Neuronal stem cell (in vitro differentiated cells): ENCODE data around the gene PDE5A.

Experiments used
- DNase-seq: peaks from one replicate; pipeline ENCODE4 v3.0.0-alpha.2; 2013; ENCODE audit warnings: low spot score
- H2AFZ ChIP-seq: one replicate; pipeline ENCODE4 v1.6.1; 2013; ENCODE audit warnings: mild to moderate bottlenecking, low read length, inconsistent platforms
- H2AK5ac ChIP-seq: 2 replicates; pipeline ENCODE4 v1.6.1; 2013; ENCODE audit warnings: low read depth, mild to moderate bottlenecking, inconsistent platforms, low read length, moderate library complexity, mixed read lengths
- H2BK120ac ChIP-seq: 2 replicates; pipeline ENCODE4 v1.6.1; 2013; ENCODE audit warnings: low read depth, mild to moderate bottlenecking, inconsistent platforms, low read length, moderate library complexity, mixed read lengths
- H2BK12ac ChIP-seq: one replicate; pipeline ENCODE4 v1.6.1; 2013; ENCODE audit warnings: low read length, inconsistent platforms
- H2BK15ac ChIP-seq: 2 replicates; pipeline ENCODE4 v1.6.1; 2013; ENCODE audit warnings: mild to moderate bottlenecking, low read length, inconsistent platforms, mixed read lengths
- H2BK5ac ChIP-seq: one replicate; pipeline ENCODE4 v1.6.1; 2013; ENCODE audit warnings: inconsistent platforms, mild to moderate bottlenecking, low read length, moderate library complexity
- H3K14ac ChIP-seq: one replicate; pipeline ENCODE4 v1.6.1; 2013; ENCODE audit warnings: low read length, inconsistent platforms
- H3K18ac ChIP-seq: 2 replicates; pipeline ENCODE4 v1.6.1; 2013; ENCODE audit warnings: low read length, inconsistent platforms
- H3K23ac ChIP-seq: 2 replicates; pipeline ENCODE4 v1.6.1; 2013; ENCODE audit warnings: low read depth, mild to moderate bottlenecking, mixed read lengths, low read length, inconsistent platforms; ENCODE audit not compliant: poor library complexity
- H3K27ac ChIP-seq: replicated peaks from 3 replicates; pipeline ENCODE4 v1.5.1; 2013; ENCODE audit warnings: low read length, inconsistent platforms
- H3K27me3 ChIP-seq, 3 experiments: 2 replicates each; pipeline ENCODE4 v1.6.1; 2013; ENCODE audit warnings: low read length in 3 of 3, mild to moderate bottlenecking in 2 of 3, inconsistent platforms in 1 of 3, low read depth in 1 of 3, mixed read lengths in 1 of 3, moderate library complexity in 1 of 3; ENCODE audit not compliant: control insufficient read depth in 3 of 3, insufficient read depth in 3 of 3
- H3K36me3 ChIP-seq, 2 donors: replicated peaks in 1 of 2; 2 replicates each; pipeline ENCODE4 v1.6.1; 2013; ENCODE audit warnings: low read length in 2 of 2; ENCODE audit not compliant: control insufficient read depth in 2 of 2, insufficient read depth in 2 of 2
- H3K4ac ChIP-seq: 2 replicates; pipeline ENCODE4 v1.6.1; 2013; ENCODE audit warnings: inconsistent platforms, mild to moderate bottlenecking, low read length, moderate library complexity
- H3K4me1 ChIP-seq, 2 donors: 1 replicate in 1 of 2; 2 replicates in 1 of 2; pipeline ENCODE4 v1.6.1; 2013; ENCODE audit warnings: low read length in 2 of 2, low read depth in 1 of 2; ENCODE audit not compliant: control insufficient read depth in 2 of 2, insufficient read depth in 1 of 2
- H3K4me2 ChIP-seq: one replicate; pipeline ENCODE4 v1.6.1; 2013; ENCODE audit warnings: mild to moderate bottlenecking, low read length, inconsistent platforms; ENCODE audit not compliant: insufficient read depth, poor library complexity, severe bottlenecking
- H3K4me3 ChIP-seq, 2 donors: 2 replicates each; pipeline ENCODE4 v1.5.1; 2013; ENCODE audit warnings: low read length in 2 of 2, mild to moderate bottlenecking in 2 of 2, inconsistent platforms in 1 of 2, moderate library complexity in 1 of 2
- H3K79me1 ChIP-seq: one replicate; pipeline ENCODE4 v1.6.1; 2013; ENCODE audit warnings: low read depth, mild to moderate bottlenecking, inconsistent platforms, low read length, moderate library complexity
- H3K9ac ChIP-seq: one replicate; pipeline ENCODE4 v1.6.1; 2013; ENCODE audit warnings: mild to moderate bottlenecking, low read depth, low read length, inconsistent platforms; ENCODE audit not compliant: poor library complexity
- H3K9me3 ChIP-seq, 2 donors: replicated peaks in 1 of 2; 2 replicates each; pipeline versions ENCODE3 to v1.6.1; 2013; ENCODE audit warnings: low read length in 2 of 2, mild to moderate bottlenecking in 2 of 2, inconsistent platforms in 1 of 2, low read depth in 1 of 2, mixed read lengths in 1 of 2, moderate library complexity in 1 of 2; ENCODE audit not compliant: control insufficient read depth in 2 of 2, insufficient read depth in 1 of 2
- H4K8ac ChIP-seq: one replicate; pipeline ENCODE4 v1.6.1; 2013; ENCODE audit warnings: low read depth, mild to moderate bottlenecking, inconsistent platforms, low read length, moderate library complexity
- H4K91ac ChIP-seq: one replicate; pipeline ENCODE4 v1.6.1; 2013; ENCODE audit warnings: low read length, low read depth, mild to moderate bottlenecking, inconsistent platforms; ENCODE audit not compliant: poor library complexity
- WGBS, 2 donors: extraction: QIAGEN DNeasy Blood & Tissue Kit; methylation state at CpG; one replicate each; pipeline ENCODE4 v1.1.7; 2013; ENCODE audit warnings: missing lambda C conversion rate in 2 of 2, mixed read lengths in 1 of 2; ENCODE audit not compliant: insufficient read length in 2 of 2, insufficient replicate concordance in 1 of 2; ENCODE audit errors: extremely low coverage in 2 of 2; 5-methylcytosine and 5-hydroxymethylcytosine counted together

PDE5A gene

DNA sequence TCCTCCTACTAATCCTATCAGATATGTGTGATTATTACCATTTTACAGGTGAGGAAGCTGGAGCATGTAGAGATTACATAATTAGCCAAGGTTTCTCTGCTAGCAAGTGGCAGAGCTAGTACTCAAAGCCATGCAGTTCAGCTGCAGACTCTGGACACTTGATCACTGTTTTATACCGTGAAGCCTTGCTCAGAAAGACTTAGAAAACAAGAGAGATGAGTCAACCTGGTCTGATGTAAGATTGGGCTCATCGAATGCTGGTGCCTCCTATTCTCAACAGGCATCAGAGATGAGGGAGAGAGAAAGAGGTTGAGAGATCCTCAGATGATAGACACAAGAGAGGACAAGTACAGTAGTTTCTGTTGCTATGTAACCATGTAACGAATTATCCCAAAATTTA, 19.0 kb upstream of the PDE5A start:
- Histone ChIP-seq H3K79me1 (no peaks in the 10 kb centered on the region), H2BK5ac (no peak overlapping the region), H3K4me2 (no peak overlapping the region), H3K4me3 (no peak overlapping the region), H3K18ac (no peak overlapping the region), H3K23ac (no peak overlapping the region), H3K14ac (no peak overlapping the region), H4K8ac (no peak overlapping the region), H4K91ac (no peak overlapping the region), H3K27me3 (peaks cover 0 to 8% (median 0%) of the 10 kb centered on the region in 3 experiments), H3K4me1 (peaks cover 0 to 2% of the 10 kb centered on the region in 2 donors), H2AK5ac (no peak overlapping the region), H2BK120ac (no peak overlapping the region), H2AFZ (no peak overlapping the region), H2BK15ac (no peak overlapping the region), H3K36me3 (no peaks in the 10 kb centered on the region), H3K9ac (no peak overlapping the region), H2BK12ac (no peak overlapping the region), H3K9me3 (peaks cover 0 to 2% of the 10 kb centered on the region in 2 donors), H3K27ac (no peak overlapping the region), H3K4ac (no peak overlapping the region)
- no CpG with 5 or more reads among the region's 3 CpGs for WGBS, 2 donors
- no peak for DNase-seq

DNA sequence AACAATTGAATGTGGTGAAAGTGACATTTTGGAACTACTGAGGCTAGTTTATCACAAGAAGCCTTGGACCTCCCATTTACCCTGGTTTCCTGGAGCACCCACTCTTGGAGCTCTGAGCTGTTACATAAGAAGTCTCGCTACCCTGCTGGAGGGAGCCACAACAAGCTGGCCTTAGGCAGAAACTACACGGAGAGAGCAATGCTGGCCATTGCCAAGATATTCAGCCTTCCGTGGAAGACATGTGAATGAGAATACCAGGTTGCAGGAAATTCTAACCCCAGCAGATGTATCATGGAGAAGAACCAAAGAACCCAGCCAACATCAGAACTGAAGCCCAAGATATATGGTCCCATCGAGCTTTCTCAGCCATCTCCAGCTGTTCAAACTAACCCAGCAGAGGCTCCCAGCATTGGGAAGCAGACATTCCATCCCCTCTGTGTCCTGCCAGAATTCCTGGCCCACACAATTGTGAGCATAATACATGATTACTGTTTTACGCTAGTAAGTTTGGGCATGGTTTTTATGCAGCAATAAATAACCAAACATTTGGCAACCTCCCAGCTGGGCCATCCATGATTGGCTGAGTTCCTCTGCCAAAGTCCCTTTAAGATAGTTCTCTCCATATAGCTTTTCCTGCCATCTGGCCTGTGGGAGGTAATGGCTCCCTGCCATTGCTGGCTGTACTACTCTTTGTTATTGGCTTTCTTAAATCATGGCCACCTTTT, 17.9 kb upstream of the PDE5A start:
- no peak overlapping the region for H3K4ac ChIP-seq
- no peak overlapping the region for H3K9ac ChIP-seq
- no peak overlapping the region for H2BK5ac ChIP-seq
- no peaks in the 10 kb centered on the region for H3K36me3 ChIP-seq
- peaks cover 0 to 8% (median 0%) of the 10 kb centered on the region in 3 experiments for H3K27me3 ChIP-seq
- no peak overlapping the region for H3K18ac ChIP-seq
- no peak overlapping the region for H2BK15ac ChIP-seq
- no peak overlapping the region for H3K4me3 ChIP-seq
- no peak overlapping the region for H3K27ac ChIP-seq
- peaks cover 0 to 2% of the 10 kb centered on the region in 2 donors for H3K4me1 ChIP-seq
- H3K4me2 ChIP-seq = no peak overlapping the region
- H2AK5ac ChIP-seq = no peak overlapping the region
- no peak overlapping the region for H4K8ac ChIP-seq
- H3K79me1 ChIP-seq = no peaks in the 10 kb centered on the region
- H2BK12ac ChIP-seq = no peak overlapping the region
- no peak overlapping the region for H4K91ac ChIP-seq
- H2AFZ ChIP-seq = no peak overlapping the region
- no CpG with 5 or more reads among the region's 5 CpGs for WGBS, 2 donors
- no peak overlapping the region for H3K23ac ChIP-seq
- no peak for DNase-seq
- H3K9me3 ChIP-seq = peaks cover 0 to 2% of the 10 kb centered on the region in 2 donors
- H2BK120ac ChIP-seq = no peak overlapping the region
- no peak overlapping the region for H3K14ac ChIP-seq

DNA sequence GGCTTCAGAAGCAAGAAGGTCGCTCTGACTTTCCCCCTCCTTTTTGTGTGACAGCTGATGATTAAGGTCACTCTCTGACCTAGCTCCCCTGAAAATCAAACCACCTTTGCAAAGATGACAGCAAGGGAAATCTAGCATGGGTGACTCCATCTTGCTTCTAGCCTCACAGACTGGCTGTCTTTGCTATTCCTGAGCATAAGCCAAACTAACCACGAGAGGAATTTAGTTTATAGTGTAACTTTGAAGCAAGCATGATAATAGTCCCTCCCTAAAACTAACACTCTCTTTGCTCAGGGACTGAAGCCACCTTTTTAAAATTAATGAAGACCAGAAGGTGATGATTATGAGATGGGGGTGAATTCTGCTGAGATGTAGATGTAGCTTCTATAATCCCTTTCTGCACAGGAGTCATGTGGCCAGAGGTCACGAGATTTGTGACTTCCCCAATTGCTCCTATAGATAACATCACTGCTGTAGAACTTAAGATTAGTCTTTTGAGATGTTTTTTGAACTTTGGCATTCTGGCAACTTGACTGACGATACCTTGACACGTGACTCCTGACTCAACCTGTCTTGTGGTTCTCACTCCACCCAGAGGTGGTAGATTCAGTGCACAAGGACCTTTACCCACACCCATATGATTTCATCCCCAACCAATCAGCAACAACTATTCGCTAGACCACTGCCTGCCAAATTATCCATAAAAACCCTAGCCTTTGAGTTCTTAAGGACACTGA, 14.9 kb upstream of the PDE5A start:
- Histone ChIP-seq H3K27me3 (peaks cover 0 to 17% (median 0%) of the 10 kb centered on the region in 3 experiments), H3K4me2 (no peak overlapping the region), H3K9ac (no peak overlapping the region), H4K91ac (no peak overlapping the region), H2BK120ac (no peak overlapping the region), H3K14ac (no peak overlapping the region), H2AFZ (no peak overlapping the region), H3K4me3 (no peak overlapping the region), H3K36me3 (no peaks in the 10 kb centered on the region), H2BK5ac (no peak overlapping the region), H3K4me1 (peaks cover 0 to 1% of the 10 kb centered on the region in 2 donors), H2AK5ac (no peak overlapping the region), H3K18ac (no peak overlapping the region), H3K79me1 (no peaks in the 10 kb centered on the region), H3K27ac (no peak overlapping the region), H2BK12ac (no peak overlapping the region), H3K9me3 (peaks cover 0 to 1% of the 10 kb centered on the region in 2 donors), H4K8ac (no peak overlapping the region), H3K4ac (no peak overlapping the region), H2BK15ac (no peak overlapping the region), H3K23ac (no peak overlapping the region)
- no CpG with 5 or more reads among the region's 6 CpGs for WGBS, 2 donors
- no peak for DNase-seq

DNA sequence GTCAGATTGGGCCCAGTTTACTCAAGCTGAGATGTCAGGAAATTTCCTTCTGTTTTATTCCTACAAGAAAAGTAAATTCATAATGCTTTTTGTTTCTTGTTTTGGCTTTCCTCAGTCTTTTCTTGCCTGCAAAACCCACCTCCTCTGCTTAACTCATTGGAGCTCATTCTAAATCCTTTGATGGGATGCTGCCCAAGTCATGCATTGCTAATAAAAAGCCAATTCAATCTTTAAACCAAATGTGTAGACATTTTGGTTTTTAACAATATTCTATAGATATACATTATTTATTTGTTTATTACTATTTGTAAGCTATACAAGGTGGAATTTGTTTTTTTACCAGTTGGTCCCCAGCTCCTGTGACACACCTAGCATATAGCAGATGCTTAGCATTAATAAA, 13.2 kb upstream of the PDE5A start:
- Histone ChIP-seq H2BK12ac (no peak overlapping the region), H2AK5ac (no peak overlapping the region), H4K91ac (no peak overlapping the region), H2BK5ac (no peak overlapping the region), H2BK15ac (no peak overlapping the region), H3K4me1 (no peaks in the 10 kb centered on the region), H3K9ac (no peak overlapping the region), H3K4me3 (no peak overlapping the region), H3K79me1 (no peaks in the 10 kb centered on the region), H3K27ac (no peak overlapping the region), H3K4me2 (no peak overlapping the region), H3K4ac (no peak overlapping the region), H3K27me3 (peaks cover 0 to 13% (median 0%) of the 10 kb centered on the region in 3 experiments), H3K23ac (no peak overlapping the region), H3K9me3 (no peaks in the 10 kb centered on the region), H2AFZ (no peak overlapping the region), H3K18ac (no peak overlapping the region), H2BK120ac (no peak overlapping the region), H3K36me3 (no peaks in the 10 kb centered on the region), H4K8ac (no peak overlapping the region), H3K14ac (no peak overlapping the region)
- DNase-seq = no peak
